NCI-H2081 treated with DMSO at 0.1 percent for 48 hours (cell line): ENCODE results near the gene HSPE1.
"Not testable (repeated sequence)": the region's sequence is repeated elsewhere in the genome, so short reads cannot be mapped to it uniquely, and the experiment has no call there.

Experiments
- DNase-seq: peaks from one replicate; lab custom pipeline; 2025; lab: John Stamatoyannopoulos, UW

HSPE1 gene

GRCh38 chr2:197499594-197500502, at the start of gene HSPE1, which contains the start of gene HSPD1:
Gene HSPE1 (plus strand): TSS chr2:197500379. CDS start chr2:197500437, 58 bp downstream.
Gene HSPD1 (minus strand): TSS chr2:197499840. CDS start chr2:197498848, 992 bp downstream.
- peak; percentile 92 for DNase-seq

GRCh38 chr2:197450465-197450864, 49.7 kb upstream of the HSPE1 start:
- no peak for DNase-seq

- not testable (repeated sequence) for DNase-seq
These were observed 49.2 kb upstream of the HSPE1 start for GRCh38 chr2:197450935-197451358.

GRCh38 chr2:197452754-197453122, 47.4 kb upstream of the HSPE1 start:
- DNase-seq = no peak

- DNase-seq = peak; percentile 95
These were observed 46.9 kb upstream of the HSPE1 start, which contains the start of gene COQ10B for GRCh38 chr2:197453123-197453913. Gene COQ10B (plus strand): TSS chr2:197453552. CDS start chr2:197453561, 9 bp downstream.

GRCh38 chr2:197453914-197454398, 46.2 kb upstream of the HSPE1 start:
- no peak for DNase-seq

GRCh38 chr2:197454923-197455322, 45.3 kb upstream of the HSPE1 start:
- no peak for DNase-seq

GRCh38 chr2:197455428-197455827, 44.8 kb upstream of the HSPE1 start:
- DNase-seq = no peak

GRCh38 chr2:197460649-197461048, 39.5 kb upstream of the HSPE1 start:
- no peak for DNase-seq

GRCh38 chr2:197461057-197461456, 39.1 kb upstream of the HSPE1 start:
- no peak for DNase-seq

- DNase-seq = no peak
These were observed 36.0 kb upstream of the HSPE1 start for GRCh38 chr2:197464175-197464574.

- DNase-seq = no peak
These were observed 28.0 kb upstream of the HSPE1 start for GRCh38 chr2:197472166-197472565.

- DNase-seq = no peak
These were observed 22.4 kb upstream of the HSPE1 start for GRCh38 chr2:197477797-197478196.

GRCh38 chr2:197480165-197481036, 19.8 kb upstream of the HSPE1 start:
- DNase-seq = no peak

GRCh38 chr2:197484248-197484647, 15.9 kb upstream of the HSPE1 start:
- DNase-seq = not testable (repeated sequence)

- no peak for DNase-seq
These were observed 14.0 kb upstream of the HSPE1 start for GRCh38 chr2:197486175-197486574.

GRCh38 chr2:197487385-197487784, 12.8 kb upstream of the HSPE1 start:
- DNase-seq = no peak

GRCh38 chr2:197495433-197496134, 4.6 kb upstream of the HSPE1 start:
- DNase-seq = no peak

GRCh38 chr2:197496695-197497094, 3.5 kb upstream of the HSPE1 start:
- DNase-seq = no peak

- DNase-seq = no peak
These were observed 2.9 kb upstream of the HSPE1 start for GRCh38 chr2:197497326-197497725.
